ENCODE data around the gene CHST4. TPM values are rescaled to one million over a fixed set of nuclear protein-coding genes. Genes with fewer than 3 reads are reported as not detected.

Gene CHST4
- total and polyA plus RNA-seq, 9 of the 15 experiments (the other 6 are each of a cell fraction or from before 2014, with no cell fraction given): 0.07 TPM; not detected in 8

- Histone ChIP-seq H2AFZ (ENCODE audit: low read depth, low read length) (no peak overlapping the region), H3K27me3 (ENCODE audit: control insufficient read depth in 2 of 2, insufficient read depth in 2 of 2, low read length in 2 of 2) (peaks cover 24 to 33% of the 10 kb centered on the region in 2 experiments; a peak in 4 of 5 replicates), H4K20me1 (replicated peaks; ENCODE audit: control insufficient read depth, insufficient read depth, low read length) (no peaks in the 10 kb centered on the region), H3K9me1 (ENCODE audit: control insufficient read depth, insufficient read depth, low read length) (no peaks in the 10 kb centered on the region), H3K36me3 (ENCODE audit: control insufficient read depth, insufficient read depth, low read length) (no peaks in the 10 kb centered on the region), H3K4me2 (ENCODE audit: insufficient read depth, low read length) (no peak overlapping the region), H3K4me1 (replicated peaks in 1 of 2; ENCODE audit: control insufficient read depth in 2 of 2, insufficient read depth in 2 of 2, low read length in 2 of 2) (no peaks in the 10 kb centered on the region), H3K4me3 (no peak overlapping the region), H3K27ac (ENCODE audit: extremely low read depth, low read depth, low read length) (no peak overlapping the region), H3K9me3 (replicated peaks; ENCODE audit: control insufficient read depth, insufficient read depth, low read depth, low read length) (no peaks in the 10 kb centered on the region), H3K9ac (ENCODE audit: insufficient read depth in 1 of 2, low read depth in 2 of 2, low read length in 2 of 2) (no peak overlapping the region), H3K79me2 (ENCODE audit: control insufficient read depth, insufficient read depth, low read length) (no peaks in the 10 kb centered on the region)
- POLR2A ChIA-PET: interaction anchor here (1.0 to 1.2 kb wide), 2 partner anchors 10 to 29 kb away, joined by 3 read pairs; no protein-coding TSS in a partner anchor
- intact Hi-C loops (cut with micrococcal nuclease): no loop called here
- in situ Hi-C loops (cut with MboI): no loop called here
- no peak for ATAC-seq
- CTCF ChIA-PET (ENCODE audit: low intra/inter-chr PET ratio): no interaction called here
- no TSS peak for BruUV-seq (replicated peaks)
- no peak for TF ChIP-seq EZH2 (IDR thresholded peaks at IDR 0.05; ENCODE audit: borderline replicate concordance, low read depth, low read length)
- TF ChIP-seq, protein P1, sequence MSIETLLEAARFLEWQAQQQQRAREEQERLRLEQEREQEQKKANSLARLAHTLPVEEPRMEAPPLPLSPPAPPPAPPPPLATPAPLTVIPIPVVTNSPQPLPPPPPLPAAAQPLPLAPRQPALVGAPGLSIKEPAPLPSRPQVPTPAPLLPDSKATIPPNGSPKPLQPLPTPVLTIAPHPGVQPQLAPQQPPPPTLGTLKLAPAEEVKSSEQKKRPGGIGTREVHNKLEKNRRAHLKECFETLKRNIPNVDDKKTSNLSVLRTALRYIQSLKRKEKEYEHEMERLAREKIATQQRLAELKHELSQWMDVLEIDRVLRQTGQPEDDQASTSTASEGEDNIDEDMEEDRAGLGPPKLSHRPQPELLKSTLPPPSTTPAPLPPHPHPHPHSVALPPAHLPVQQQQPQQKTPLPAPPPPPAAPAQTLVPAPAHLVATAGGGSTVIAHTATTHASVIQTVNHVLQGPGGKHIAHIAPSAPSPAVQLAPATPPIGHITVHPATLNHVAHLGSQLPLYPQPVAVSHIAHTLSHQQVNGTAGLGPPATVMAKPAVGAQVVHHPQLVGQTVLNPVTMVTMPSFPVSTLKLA (conservative IDR thresholded peaks at IDR 0.05): no peak
- TF ChIP-seq RBM17 (IDR thresholded peaks at IDR 0.05; ENCODE audit: borderline replicate concordance, low read depth, low read length): no peak
- no peak for TF ChIP-seq FUS (optimal IDR thresholded peaks at IDR 0.05; ENCODE audit: low read depth, low read length)
- TF ChIP-seq PURB (CRISPR knock-in tag; IDR thresholded peaks at IDR 0.05; ENCODE audit: low read depth): no peak
- TF ChIP-seq CBFB (CRISPR knock-in tag; IDR thresholded peaks at IDR 0.05): no peak
- no peak for TF ChIP-seq ADNP (tag; IDR thresholded peaks at IDR 0.05)
- TF ChIP-seq BACH1 (tag; IDR thresholded peaks at IDR 0.05): no peak
- TF ChIP-seq, protein P2, sequence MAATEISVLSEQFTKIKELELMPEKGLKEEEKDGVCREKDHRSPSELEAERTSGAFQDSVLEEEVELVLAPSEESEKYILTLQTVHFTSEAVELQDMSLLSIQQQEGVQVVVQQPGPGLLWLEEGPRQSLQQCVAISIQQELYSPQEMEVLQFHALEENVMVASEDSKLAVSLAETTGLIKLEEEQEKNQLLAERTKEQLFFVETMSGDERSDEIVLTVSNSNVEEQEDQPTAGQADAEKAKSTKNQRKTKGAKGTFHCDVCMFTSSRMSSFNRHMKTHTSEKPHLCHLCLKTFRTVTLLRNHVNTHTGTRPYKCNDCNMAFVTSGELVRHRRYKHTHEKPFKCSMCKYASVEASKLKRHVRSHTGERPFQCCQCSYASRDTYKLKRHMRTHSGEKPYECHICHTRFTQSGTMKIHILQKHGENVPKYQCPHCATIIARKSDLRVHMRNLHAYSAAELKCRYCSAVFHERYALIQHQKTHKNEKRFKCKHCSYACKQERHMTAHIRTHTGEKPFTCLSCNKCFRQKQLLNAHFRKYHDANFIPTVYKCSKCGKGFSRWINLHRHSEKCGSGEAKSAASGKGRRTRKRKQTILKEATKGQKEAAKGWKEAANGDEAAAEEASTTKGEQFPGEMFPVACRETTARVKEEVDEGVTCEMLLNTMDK (IDR thresholded peaks at IDR 0.05; ENCODE audit: borderline replicate concordance, insufficient read depth, low read depth, low read length, poor library complexity, severe bottlenecking): no peak
- TF ChIP-seq CBX8 (IDR thresholded peaks at IDR 0.05; ENCODE audit: borderline replicate concordance, extremely low read depth, low read depth, low read length, poor library complexity, severe bottlenecking): no peak
- TF ChIP-seq ZNF780A (CRISPR knock-in tag; IDR thresholded peaks at IDR 0.05): no peak
- no peak for TF ChIP-seq TSC22D4 (tag; IDR thresholded peaks at IDR 0.05)
- TF ChIP-seq CREB1 (IDR thresholded peaks at IDR 0.05): no peak
- TF ChIP-seq CREB1 (CRISPR knock-in tag; IDR thresholded peaks at IDR 0.05): no peak
- TF ChIP-seq, protein P3, sequence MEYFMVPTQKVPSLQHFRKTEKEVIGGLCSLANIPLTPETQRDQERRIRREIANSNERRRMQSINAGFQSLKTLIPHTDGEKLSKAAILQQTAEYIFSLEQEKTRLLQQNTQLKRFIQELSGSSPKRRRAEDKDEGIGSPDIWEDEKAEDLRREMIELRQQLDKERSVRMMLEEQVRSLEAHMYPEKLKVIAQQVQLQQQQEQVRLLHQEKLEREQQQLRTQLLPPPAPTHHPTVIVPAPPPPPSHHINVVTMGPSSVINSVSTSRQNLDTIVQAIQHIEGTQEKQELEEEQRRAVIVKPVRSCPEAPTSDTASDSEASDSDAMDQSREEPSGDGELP (CRISPR knock-in tag; IDR thresholded peaks at IDR 0.05; ENCODE audit: borderline replicate concordance): no peak
- TF ChIP-seq, protein P4, sequence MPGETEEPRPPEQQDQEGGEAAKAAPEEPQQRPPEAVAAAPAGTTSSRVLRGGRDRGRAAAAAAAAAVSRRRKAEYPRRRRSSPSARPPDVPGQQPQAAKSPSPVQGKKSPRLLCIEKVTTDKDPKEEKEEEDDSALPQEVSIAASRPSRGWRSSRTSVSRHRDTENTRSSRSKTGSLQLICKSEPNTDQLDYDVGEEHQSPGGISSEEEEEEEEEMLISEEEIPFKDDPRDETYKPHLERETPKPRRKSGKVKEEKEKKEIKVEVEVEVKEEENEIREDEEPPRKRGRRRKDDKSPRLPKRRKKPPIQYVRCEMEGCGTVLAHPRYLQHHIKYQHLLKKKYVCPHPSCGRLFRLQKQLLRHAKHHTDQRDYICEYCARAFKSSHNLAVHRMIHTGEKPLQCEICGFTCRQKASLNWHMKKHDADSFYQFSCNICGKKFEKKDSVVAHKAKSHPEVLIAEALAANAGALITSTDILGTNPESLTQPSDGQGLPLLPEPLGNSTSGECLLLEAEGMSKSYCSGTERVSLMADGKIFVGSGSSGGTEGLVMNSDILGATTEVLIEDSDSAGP (CRISPR knock-in tag; IDR thresholded peaks at IDR 0.05): no peak
- no peak for FAIRE-seq
- no peak for DNase-seq (ENCODE audit: extremely low read depth in 1 of 4, low spot score in 3 of 4)
Observed at GRCh38 chr16:71574702-71575101, 48.5 kb downstream of the CHST4 start.

All from K562 (cell line).